GM12873 (cell line): ENCODE measurements around the gene FNIP1.

Experiments used
- CTCF ChIP-seq: IDR thresholded peaks from 2 replicates; pipeline ENCODE4 v1.5.1; 2012; ENCODE audit warnings: low read depth, mild to moderate bottlenecking, moderate library complexity, low read length, control low read depth; ENCODE audit not compliant: insufficient read depth; ENCODE audit errors: missing control alignments

FNIP1 gene

GRCh38 chr5:131685516-131686171 lies 111.2 kb downstream of the FNIP1 start:
- no peak for TF ChIP-seq CTCF

GRCh38 chr5:131684595-131684994 lies 112.2 kb downstream of the FNIP1 start:
- TF ChIP-seq CTCF, result no peak

- no peak for TF ChIP-seq CTCF
Measured at GRCh38 chr5:131684051-131684450, 112.8 kb downstream of the FNIP1 start.

GRCh38 chr5:131682826-131683225 lies 114.0 kb downstream of the FNIP1 start:
- no peak for TF ChIP-seq CTCF

- TF ChIP-seq CTCF, result no peak
Measured at GRCh38 chr5:131682175-131682574, 114.6 kb downstream of the FNIP1 start.

- TF ChIP-seq CTCF, result no peak
Measured at GRCh38 chr5:131679911-131680310, 116.9 kb downstream of the FNIP1 start.

- no peak for TF ChIP-seq CTCF
Measured at GRCh38 chr5:131677115-131677514, 119.7 kb downstream of the FNIP1 start.
